GM19025 (cell line): ENCODE data around the gene OR8B3.
"Not testable (repeated sequence)": the region's sequence is repeated elsewhere in the genome, so short reads cannot be mapped to it uniquely, and the experiment has no call there.

Experiments used
- ATAC-seq: cut with Tn5 transposase; IDR thresholded peaks from one replicate; pipeline ENCODE4 v1.9.1; 2021; ENCODE audit warnings: mild to moderate bottlenecking, low read depth, moderate library complexity; ENCODE audit not compliant: unreplicated experiment

Gene OR8B3, protein sequence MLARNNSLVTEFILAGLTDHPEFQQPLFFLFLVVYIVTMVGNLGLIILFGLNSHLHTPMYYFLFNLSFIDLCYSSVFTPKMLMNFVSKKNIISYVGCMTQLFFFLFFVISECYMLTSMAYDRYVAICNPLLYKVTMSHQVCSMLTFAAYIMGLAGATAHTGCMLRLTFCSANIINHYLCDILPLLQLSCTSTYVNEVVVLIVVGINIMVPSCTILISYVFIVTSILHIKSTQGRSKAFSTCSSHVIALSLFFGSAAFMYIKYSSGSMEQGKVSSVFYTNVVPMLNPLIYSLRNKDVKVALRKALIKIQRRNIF

GRCh38 chr11:124398924-124399323 lies at the start of gene OR8B3:
Gene OR8B3 (minus strand): TSS chr11:124399024. CDS start chr11:124397351, 1,673 bp downstream.
- ATAC-seq: no peak

- no peak for ATAC-seq
These were observed 48.1 kb upstream of the OR8B3 start for GRCh38 chr11:124446916-124447315.

DNA sequence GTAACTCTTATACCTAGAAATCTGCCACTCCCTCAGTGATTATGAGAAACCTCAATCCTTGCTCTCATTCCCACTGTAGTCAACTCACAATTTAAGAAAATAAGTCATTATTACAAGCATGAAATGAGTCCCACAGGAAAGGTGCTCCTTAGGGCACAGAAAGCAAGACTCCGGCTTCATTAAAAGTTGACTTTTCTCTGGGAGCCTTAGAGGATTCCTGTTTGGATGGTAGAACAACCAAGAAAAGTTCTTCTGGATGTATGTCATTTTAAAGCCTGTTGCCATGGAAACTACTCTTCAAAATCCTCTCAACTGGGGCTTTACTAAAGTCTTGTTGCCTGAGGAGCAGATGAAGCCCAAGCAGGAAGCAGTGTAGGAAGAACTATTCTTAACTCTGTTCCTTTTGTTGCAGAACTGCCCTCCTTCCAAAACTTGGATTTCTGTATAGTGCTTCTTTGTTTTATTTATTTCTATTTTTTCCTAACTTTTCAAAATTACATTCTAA lies 46.9 kb upstream of the OR8B3 start, which contains the start of gene OR8B8:
Gene OR8B8 (minus strand): TSS at position 51 of the 505 bp plus-strand sequence. CDS start 4,611 bp downstream, outside the sequence.
- ATAC-seq: no peak

GRCh38 chr11:124442847-124443246 lies 44.0 kb upstream of the OR8B3 start:
- no peak for ATAC-seq

- ATAC-seq: no peak
These were observed 43.6 kb upstream of the OR8B3 start for GRCh38 chr11:124442442-124442841.

DNA sequence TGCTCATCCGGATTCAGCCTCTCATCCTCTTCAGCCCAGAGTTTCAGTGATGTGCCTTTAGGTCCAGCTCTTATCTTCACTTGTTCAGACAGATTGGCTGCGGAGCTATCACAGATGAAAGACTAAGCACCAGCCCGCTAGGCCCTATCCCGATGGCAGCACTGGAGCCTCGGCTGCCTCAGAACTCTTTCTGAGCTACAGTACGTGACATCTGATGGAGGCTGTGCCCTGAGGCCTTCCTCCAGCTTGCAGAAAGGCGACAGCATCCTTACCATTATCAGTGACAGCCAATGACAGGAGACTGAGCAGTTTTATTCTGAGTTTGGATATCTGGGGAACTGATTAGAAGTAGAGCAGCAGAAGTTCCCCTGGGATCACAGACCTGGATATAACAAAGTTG lies 42.7 kb upstream of the OR8B3 start:
- no peak for ATAC-seq

GRCh38 chr11:124441081-124441480 lies 42.3 kb upstream of the OR8B3 start:
- ATAC-seq: no peak

DNA sequence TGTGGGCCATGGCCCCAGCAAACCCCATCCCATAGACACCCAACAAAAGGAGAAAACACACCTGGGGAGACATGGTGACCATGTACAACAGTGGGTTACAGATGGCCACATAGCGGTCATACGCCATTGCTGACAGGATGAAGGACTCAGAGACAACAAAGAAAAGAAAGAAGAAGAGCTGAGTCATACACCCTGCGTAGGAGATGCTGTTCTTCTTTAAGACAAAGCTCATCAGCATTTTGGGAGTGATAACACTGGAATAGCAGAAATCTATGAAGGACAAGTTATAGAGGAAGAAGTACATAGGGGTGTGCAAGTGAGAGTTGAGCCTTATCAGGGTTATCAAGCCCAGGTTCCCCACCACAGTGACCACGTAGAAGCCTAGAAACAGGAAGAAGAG lies 41.8 kb upstream of the OR8B3 start:
- no peak for ATAC-seq

DNA sequence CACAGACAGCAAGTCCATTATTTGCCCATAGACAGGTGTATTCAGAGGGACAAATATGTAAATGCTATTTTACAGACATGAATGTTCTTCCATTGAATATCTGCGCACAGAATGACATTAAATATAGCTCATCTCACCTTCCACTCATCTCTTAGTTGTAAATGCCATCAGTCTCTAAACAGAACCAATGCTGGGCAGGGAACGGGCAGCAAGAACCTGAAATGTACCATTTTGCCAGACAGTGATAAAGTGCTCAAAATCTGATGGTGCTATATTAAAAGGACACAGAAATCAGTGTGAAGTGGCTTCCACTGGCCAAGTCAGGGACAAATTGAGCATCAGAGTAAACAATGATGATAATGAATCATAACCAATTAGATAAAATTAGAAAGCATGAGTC lies 35.9 kb upstream of the OR8B3 start:
- no peak for ATAC-seq

GRCh38 chr11:124429599-124429998 lies 30.8 kb upstream of the OR8B3 start:
- no peak for ATAC-seq

DNA sequence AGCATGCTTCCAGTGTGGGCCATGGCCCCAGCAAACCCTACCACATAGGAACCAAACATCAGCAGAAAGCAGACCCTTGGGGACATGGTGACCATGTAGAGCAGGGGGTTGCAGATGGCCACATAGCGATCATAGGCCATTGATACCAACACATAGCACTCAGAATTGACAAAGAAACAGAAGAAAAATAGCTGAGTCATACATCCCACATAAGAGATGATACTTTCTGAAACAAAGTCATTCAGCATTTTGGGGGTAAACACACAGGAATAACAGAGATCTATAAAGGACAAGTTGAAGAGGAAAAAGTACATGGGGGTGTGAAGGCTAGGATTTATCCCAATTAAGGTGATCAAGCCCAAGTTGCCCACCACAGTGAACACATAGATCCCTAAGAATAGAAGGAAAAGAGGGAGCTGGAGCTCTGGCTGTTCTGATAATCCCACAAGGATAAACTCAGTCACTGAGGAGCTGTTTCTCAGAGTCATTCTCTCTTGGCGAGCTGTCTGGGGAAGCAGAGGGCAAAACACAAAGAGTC lies 25.6 kb upstream of the OR8B3 start, which contains the start of gene OR8B4:
Gene OR8B4 (minus strand): TSS at position 488 of the 538 bp plus-strand sequence. CDS start 0 bp downstream, at position 488.
- no peak for ATAC-seq

GRCh38 chr11:124421043-124421442 lies 22.2 kb upstream of the OR8B3 start:
- no peak for ATAC-seq

- ATAC-seq: no peak
These were observed 16.6 kb upstream of the OR8B3 start for GRCh38 chr11:124415356-124415923.

DNA sequence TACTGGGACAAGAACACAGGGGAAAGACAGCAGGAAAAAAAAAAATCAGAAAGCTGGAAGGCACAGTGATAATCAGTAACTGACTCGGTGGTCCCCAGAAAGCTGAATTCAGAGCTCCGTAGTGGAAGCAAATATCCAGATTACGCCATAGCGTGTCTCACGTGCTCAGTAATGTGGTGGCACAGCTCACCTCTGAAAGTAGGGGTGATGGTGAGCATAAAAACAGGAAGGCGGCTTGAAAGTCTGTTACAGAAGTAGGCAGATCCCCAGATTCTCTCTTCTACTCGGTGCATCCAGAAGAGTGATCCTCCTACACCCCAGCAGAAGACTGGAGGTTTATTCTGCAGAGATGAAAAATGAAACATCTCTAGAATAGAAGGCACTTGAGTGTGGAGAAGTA lies 11.1 kb upstream of the OR8B3 start:
- no peak for ATAC-seq

DNA sequence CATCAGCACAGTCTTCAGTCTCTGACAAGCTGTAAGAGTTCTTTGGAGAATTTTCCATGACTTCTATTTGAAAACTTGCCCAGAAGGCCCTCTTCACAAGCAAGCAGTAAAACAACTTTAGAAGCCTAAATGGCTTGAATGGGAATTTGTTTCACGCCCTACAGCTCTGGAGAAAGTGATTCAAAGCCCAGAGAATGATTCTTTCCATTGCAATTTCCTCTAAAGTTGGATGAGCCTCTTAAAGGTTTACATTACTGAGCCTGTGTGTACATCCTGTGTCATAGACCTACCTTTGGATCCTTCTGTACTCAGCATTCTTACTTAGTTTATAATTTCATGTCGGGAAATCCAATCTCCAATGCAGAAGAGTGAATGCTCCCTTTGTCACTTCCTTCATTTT lies 6.8 kb upstream of the OR8B3 start:
- no peak for ATAC-seq

DNA sequence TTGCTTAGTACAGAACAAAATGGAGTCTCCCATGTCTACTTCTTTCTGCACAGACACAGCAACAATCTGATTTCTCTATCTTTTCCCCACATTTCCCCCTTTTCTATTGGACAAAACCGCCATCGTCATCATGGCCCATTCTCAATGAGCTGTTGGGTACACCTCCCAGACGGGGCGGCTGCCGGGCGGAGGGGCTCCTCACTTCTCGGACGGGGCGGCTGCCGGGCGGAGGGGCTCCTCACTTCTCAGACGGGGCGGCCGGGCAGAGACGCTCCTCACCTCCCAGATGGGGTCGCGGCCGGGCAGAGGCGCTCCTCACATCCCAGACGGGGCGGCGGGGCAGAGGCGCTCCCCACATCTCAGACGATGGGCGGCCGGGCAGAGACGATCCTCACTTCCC lies 4.4 kb upstream of the OR8B3 start:
- ATAC-seq: not testable (repeated sequence)

DNA sequence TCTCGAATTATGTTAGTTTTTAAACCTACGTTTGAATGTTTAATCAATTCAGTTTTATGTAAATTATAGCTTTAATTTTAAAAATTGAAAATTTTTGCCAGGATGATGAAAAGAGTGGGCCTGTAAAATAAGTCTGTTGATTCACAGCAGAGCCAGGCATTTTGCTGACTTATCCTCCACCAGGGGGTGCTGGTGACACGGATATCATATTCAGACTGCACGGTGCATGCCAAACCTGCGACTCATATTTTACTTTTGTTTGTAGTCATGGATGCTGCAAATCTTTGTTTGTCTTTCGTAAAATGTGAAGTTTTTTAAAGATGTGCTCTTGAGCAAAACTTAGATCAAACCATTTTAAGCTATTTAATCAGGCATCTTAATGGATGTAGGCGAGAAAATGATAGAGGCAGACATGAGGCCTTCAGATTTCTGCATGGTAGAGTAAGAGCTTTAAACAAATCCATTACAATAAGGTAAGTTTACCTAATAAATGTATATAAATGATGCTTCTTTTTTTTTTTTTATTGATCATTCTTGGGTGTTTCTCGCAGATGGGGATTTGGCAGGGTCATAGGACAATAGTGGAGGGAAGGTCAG lies 3.6 kb upstream of the OR8B3 start:
- ATAC-seq: no peak

GRCh38 chr11:124396847-124397246 lies 2.0 kb downstream of the OR8B3 start:
- ATAC-seq: not testable (repeated sequence)

GRCh38 chr11:124394408-124394807 lies 4.4 kb downstream of the OR8B3 start:
- no peak for ATAC-seq

DNA sequence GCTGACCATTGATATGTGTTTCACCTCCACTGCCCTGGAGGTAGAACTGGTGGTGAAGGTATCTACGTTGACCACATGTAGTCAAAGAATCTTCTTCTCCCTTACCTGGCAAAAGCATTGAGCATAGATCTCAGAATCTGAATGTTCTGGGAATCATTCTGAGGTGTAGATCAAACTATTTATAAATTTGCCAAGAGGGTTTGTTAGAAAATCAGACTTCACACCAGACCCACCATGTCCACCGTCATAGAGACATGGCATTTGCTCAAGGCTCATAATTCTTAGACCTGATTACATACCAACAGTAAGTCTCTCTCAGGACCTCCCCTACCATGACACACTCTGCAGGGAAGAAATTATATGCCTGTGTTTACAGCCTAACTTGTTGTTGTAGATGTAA lies 14.4 kb downstream of the OR8B3 start, which contains the start of gene OR8B2:
Gene OR8B2 (minus strand): TSS at position 101 of the 400 bp plus-strand sequence. CDS start 1,156 bp downstream, outside the sequence.
- ATAC-seq: no peak

DNA sequence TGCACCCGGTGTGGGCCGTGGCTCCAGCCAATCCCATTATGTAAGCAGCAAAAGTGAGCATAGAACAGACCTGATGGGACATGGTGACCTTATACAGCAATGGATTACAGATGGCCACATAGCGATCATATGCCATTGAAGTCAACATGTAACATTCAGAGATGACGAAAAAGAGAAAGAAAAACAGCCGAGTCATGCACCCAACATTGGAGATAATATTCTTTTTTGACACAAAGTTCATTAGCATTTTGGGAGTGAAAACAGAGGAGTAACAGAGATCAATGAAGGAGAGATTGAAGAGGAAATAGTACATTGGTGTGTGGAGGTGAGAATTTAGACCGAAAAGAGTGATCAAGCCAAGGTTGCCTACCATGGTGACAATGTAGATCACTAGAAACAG lies 16.0 kb downstream of the OR8B3 start:
- not testable (repeated sequence) for ATAC-seq
